ENCODE data around the gene EML6.
A peak's percentile ranks its signal among the peaks of the same experiment; 100 is the strongest.

The EML6 gene

GRCh38 chr2:54889053-54889452 is 165.6 kb downstream of the EML6 start:
- no peak for DNase-seq

DNA sequence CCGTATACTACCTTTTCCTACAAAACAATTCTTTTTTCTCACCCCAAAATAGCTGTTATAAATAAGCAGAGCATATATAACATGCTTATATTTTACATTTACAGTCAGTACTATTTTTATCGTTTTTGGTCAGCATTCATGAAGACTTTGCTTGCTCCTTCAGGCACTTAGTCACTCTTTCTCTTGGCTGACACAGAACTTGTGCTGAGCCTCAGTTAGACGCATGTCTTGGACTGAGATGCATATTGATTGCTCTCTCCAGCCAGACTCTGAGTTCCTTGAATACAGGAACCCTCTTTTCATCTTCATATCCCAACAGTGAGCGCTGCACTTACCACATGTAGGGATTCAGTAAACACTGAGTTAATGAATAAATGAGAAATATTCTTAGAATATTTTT is 168.4 kb downstream of the EML6 start:
- no peak for DNase-seq

DNA sequence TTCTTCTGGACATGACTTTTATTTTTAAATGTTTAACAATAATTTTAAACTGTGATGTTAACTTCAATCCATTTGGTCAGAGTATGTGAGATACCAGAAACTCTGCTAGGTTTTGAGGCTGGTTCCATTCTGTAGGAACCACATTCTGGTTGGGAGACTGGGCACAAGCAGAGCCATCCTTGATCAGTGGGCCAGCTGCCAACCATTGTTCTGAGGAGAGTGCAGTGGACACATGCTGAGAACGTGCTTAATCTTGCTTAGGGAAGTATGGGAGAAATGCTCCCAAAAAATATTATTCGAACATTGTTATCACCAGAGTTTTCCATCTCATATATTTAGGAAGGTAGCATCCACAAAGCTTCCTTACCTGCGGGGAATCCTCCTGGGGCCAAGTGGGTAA is 171.0 kb downstream of the EML6 start:
- DNase-seq: no peak

DNA sequence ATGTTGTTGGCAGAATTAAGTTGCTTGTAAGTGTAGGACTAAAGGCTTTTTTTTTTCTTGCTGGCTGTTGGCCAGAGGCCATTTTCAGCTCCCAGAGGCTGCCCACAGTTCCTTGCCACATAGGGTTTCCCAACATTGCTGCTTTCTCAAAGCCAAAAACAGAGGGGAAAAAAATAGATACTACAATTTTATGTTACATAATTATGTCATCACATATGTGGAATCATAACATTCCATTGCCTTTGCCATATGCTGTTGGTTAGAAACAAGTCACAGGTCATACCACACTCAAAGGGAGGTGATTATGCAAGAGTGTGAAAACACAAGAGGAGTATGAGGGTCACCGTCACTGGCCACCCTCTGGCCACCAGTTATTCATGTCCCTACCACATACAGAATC is 172.3 kb downstream of the EML6 start:
- DNase-seq: no peak

GRCh38 chr2:54897420-54898310 is 174.2 kb downstream of the EML6 start:
- DNase-seq: peak; percentile 37

- peak; percentile 62 for DNase-seq
Measured at GRCh38 chr2:54898456-54899226, 175.2 kb downstream of the EML6 start.

GRCh38 chr2:54899576-54900200 is 176.2 kb downstream of the EML6 start:
- DNase-seq: peak; percentile 52

DNA sequence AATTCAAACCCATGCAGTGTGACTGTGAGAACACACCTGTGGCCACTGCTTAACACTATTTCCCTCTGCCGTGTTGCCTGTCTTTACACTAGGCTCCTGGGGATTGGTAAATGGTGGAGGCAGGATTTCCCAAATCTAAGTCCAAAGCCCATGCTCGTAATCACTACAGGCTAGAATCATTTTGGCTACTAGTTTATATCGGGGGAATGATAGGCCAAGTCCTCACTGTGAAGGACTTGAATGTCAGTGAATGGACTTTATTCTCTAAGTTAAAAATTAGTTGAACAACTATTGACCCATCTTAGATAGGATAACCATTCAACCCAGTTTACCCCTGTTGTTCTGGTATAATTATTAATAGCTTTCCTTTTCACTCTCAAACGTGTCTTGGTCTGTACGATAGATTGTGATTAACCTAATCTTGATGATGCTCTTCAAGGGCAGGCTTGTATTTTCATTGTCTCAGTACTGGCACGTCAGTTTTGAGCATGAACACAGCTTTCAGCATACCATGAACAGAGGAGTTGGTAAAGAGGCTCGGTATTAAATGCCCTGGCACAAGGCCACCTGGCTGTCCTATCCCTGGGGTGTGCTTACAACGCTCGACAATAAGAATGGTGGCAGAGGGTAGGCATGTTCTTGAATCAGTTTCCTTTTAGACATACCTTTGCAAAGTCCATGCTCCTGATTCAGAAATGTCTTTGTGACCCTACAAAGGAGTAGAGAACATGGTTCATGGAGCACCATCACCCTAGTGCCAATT is 177.9 kb downstream of the EML6 start:
- no peak for DNase-seq

DNA sequence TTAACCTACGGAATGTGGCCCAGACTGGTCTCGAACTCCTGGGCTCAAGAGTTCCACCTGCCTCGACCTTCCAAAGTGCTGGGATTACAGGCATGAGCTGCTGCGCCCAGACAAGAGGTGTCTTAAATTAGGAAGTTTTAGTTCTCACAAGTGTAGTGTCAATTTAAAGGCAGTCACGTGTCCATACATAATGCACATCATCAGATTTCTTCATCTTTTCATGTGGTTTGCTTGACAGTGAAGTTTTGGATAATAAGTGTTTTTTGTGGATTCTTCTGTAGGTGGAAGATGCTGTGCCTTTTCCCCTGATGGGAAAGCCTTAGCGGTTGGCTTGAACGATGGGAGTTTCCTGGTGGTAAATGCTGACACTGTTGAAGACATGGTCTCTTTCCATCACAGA is 179.3 kb downstream of the EML6 start:
- no peak for DNase-seq

- DNase-seq: no peak
Measured at GRCh38 chr2:54903736-54904554, 180.5 kb downstream of the EML6 start.

GRCh38 chr2:54904836-54905235 is 181.4 kb downstream of the EML6 start:
- DNase-seq: no peak

- peak; percentile 4 for DNase-seq
Measured at GRCh38 chr2:54906716-54907115, 183.3 kb downstream of the EML6 start.

- DNase-seq: no peak
Measured at GRCh38 chr2:54907663-54908062, 184.2 kb downstream of the EML6 start.

DNA sequence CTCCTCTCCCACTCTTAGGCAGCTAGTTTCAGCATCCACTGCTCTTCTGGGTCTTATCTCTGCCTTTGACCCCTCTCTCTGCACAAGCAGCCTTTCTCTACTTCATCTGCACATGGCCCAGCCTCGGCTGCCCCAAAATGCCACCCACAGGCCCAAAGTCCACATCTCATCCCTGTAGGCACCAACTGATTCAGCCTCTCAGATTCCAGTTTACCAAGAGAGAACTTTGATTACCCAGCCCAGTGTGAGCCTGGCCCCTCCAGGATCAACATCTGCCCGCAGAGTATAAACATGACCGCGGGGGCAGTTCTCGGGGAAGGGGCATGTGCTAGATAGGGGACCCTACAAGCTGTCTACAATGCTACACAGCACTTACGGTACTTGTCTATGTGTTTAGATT is 185.1 kb downstream of the EML6 start:
- DNase-seq: no peak

DNA sequence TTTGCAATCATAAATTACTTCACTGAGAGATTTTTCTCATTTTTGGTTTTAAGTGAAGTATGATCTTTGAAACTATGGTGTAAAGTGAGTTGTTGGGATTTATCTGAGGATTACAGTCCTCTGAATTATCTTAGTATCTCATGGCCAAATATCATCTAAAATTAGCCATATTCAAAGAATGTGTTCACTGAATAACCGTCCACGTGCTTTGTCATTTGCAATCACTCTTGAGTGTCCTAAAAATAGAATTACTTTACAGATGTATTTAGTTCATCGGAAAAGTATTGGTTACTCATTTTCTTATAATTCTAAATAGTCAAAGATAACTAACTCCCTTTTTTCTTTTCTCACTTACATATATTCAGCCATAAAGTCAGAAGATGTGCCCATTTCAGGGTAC is 185.5 kb downstream of the EML6 start:
- no peak for DNase-seq

DNA sequence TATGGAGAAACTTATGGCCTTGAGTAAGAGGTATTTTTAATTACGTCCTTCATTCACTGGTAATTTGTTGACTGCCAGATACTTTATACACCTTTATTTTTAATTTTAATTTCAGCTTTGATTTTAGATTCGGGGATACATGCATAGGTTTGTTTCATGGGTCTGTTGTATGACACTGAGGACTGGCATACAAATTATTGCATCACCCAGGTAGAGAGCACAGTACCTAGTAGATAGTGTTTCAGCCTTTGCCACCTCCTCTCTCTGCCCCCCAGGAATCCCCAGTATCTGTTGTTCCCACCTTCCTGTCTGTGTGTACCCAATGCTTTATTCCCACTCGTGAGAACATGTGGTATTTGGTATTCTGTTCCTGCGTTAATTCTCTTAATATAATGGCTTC is 188.8 kb downstream of the EML6 start:
- DNase-seq: no peak

- no peak for DNase-seq
Measured at GRCh38 chr2:54912893-54913292, 189.4 kb downstream of the EML6 start.

DNA sequence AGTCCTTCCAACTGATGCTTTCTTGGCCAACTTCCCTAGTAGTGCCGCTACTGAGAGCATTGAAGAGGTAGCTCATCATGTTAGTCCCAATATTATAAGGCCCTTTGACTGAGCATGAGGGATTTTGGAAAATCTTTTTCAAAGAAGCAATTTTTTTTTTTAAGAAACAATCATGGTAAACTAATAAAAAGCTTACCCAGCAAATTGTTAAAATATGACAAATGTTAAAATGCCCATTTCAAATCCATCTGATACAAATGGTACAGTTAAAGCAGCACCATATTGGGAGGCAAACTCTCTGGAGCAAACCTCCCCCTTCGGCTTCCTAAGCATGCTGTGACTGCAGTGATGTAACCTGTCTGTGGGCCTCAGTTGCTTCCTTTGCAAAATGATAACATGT is 191.2 kb downstream of the EML6 start:
- no peak for DNase-seq

GRCh38 chr2:54915101-54915500 is 191.6 kb downstream of the EML6 start:
- no peak for DNase-seq

DNA sequence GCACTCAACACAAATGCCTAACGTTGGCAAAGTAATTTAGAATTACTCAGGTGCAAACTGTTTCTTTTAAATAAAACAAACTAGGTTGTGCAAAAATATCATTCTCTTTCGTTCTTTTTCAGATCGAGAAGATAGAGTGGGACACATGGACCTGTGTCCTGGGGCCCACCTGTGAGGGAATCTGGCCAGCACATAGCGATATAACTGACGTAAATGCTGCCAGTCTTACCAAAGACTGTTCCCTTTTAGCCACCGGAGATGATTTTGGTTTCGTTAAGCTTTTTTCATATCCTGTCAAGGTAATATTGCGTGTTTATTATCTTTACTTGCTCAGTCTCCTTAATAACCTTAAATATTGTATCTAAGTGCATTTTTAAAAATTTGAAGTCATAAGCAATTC is 193.2 kb downstream of the EML6 start:
- no peak for DNase-seq

- DNase-seq: no peak
Measured at GRCh38 chr2:54918647-54919280, 195.3 kb downstream of the EML6 start.

- DNase-seq: no peak
Measured at GRCh38 chr2:54920660-54921059, 197.2 kb downstream of the EML6 start.
